COLO668 (cell line): Measurements from ENCODE around the gene SULT1C2.
"Not testable (repeated sequence)": the region's sequence is repeated elsewhere in the genome, so short reads cannot be mapped to it uniquely, and the experiment has no call there.

Experiments
- DNase-seq: peaks from one replicate; lab custom pipeline; 2025; ENCODE audit not compliant: unreplicated experiment; lab: John Stamatoyannopoulos, UW

SULT1C2 gene

GRCh38 chr2:108288534-108289106 is at the start of gene SULT1C2:
Gene SULT1C2 (plus strand): TSS chr2:108288895. CDS start chr2:108293668, 4,773 bp downstream.
- peak; percentile 74 for DNase-seq

GRCh38 chr2:108239786-108240185 is 48.9 kb upstream of the SULT1C2 start, which contains the start of gene SULT1C3:
Gene SULT1C3 (plus strand): TSS chr2:108239968. CDS start chr2:108247195, 7,227 bp downstream.
- peak; percentile 80 for DNase-seq

- no peak for DNase-seq
Measured at GRCh38 chr2:108240966-108241365, 47.7 kb upstream of the SULT1C2 start.

GRCh38 chr2:108243566-108243965 is 45.1 kb upstream of the SULT1C2 start:
- DNase-seq = no peak

- DNase-seq = no peak
Measured at GRCh38 chr2:108244667-108245414, 43.9 kb upstream of the SULT1C2 start.

- DNase-seq = no peak
Measured at GRCh38 chr2:108253106-108253505, 35.6 kb upstream of the SULT1C2 start.

- DNase-seq = no peak
Measured at GRCh38 chr2:108257757-108258331, 30.9 kb upstream of the SULT1C2 start.

- DNase-seq = no peak
Measured at GRCh38 chr2:108260773-108261172, 27.9 kb upstream of the SULT1C2 start.

- DNase-seq = no peak
Measured at GRCh38 chr2:108262036-108262435, 26.7 kb upstream of the SULT1C2 start.

- peak; percentile 5 for DNase-seq
Measured at GRCh38 chr2:108263401-108263800, 25.3 kb upstream of the SULT1C2 start.

GRCh38 chr2:108266218-108266617 is 22.5 kb upstream of the SULT1C2 start:
- no peak for DNase-seq

GRCh38 chr2:108267101-108267500 is 21.6 kb upstream of the SULT1C2 start:
- no peak for DNase-seq

- DNase-seq = no peak
Measured at GRCh38 chr2:108268001-108268400, 20.7 kb upstream of the SULT1C2 start.

GRCh38 chr2:108270346-108270745 is 18.3 kb upstream of the SULT1C2 start:
- DNase-seq = no peak

- no peak for DNase-seq
Measured at GRCh38 chr2:108270768-108271506, 17.8 kb upstream of the SULT1C2 start.

GRCh38 chr2:108271691-108272253 is 16.9 kb upstream of the SULT1C2 start:
- peak; percentile 26 for DNase-seq

- no peak for DNase-seq
Measured at GRCh38 chr2:108278631-108279030, 10.1 kb upstream of the SULT1C2 start.

- DNase-seq = no peak
Measured at GRCh38 chr2:108279468-108279867, 9.2 kb upstream of the SULT1C2 start.

- DNase-seq = no peak
Measured at GRCh38 chr2:108280466-108280865, 8.2 kb upstream of the SULT1C2 start.

GRCh38 chr2:108284566-108284965 is 4.1 kb upstream of the SULT1C2 start:
- DNase-seq = not testable (repeated sequence)

GRCh38 chr2:108285616-108286015 is 3.1 kb upstream of the SULT1C2 start:
- no peak for DNase-seq
